ENCODE results near the gene RAP1GAP. TPM values are rescaled to one million over a fixed set of nuclear protein-coding genes. Genes with fewer than 3 reads are reported as not detected.

Gene RAP1GAP
- total and polyA plus RNA-seq, 2 of the 13 experiments (the other 11 are each of a cell fraction or from before 2014, with no cell fraction given): 11.9 to 37.5 TPM

DNA sequence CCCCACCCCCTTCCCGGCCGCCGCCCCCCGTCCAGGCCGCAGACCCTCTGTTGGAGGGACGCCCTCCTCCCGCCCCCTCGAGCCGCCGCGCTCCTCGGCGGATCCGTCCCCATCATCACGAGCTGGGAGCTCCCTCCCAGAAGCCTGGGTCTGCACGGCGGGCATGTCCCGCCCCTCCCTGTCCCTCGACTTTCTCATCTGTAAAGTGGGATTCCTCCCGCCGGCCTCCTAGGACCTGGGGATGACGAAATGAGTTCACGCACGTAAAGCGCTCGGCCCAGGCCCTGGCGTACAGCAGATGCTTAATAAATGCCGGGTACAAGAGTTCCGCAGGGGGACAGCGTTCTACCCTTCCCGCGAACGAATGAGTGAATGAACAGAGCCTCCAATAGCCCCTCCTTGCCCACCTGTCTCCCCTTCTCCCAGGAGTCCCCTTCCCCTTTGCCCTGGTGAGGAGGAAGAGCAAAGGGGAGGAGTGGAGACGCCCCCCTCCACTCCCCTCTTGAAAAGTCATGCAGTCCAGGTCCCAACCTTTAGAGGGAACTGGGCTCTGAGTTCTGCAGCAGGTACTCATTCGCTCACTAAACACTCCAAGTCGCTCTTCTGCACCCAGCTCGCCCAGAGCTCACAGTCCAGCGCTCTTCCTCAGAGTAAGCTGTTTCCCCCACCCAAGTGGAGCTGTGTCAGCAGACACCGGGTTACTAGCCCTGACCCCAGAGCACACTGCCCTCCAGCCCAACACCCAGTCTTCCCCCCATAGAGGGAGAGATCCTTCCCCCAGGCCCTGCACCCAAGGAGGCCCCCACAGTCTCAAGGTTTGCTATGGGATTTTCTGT is 16.8 kb downstream of the RAP1GAP start:
- intact Hi-C loops (cut with micrococcal nuclease; ENCODE audit: unreplicated experiment): no loop called here
- Histone ChIP-seq H3K79me2 (ENCODE audit: insufficient read depth, low read length) (no peaks in the 10 kb centered on the region), H3K27ac (ENCODE audit: extremely low read length, insufficient read depth, low read length) (no peak overlapping the region), H4K20me1 (ENCODE audit: insufficient read depth, low read length) (peaks cover 52% of the 10 kb centered on the region), H3K36me3 (replicated peaks in 1 of 2; ENCODE audit: control insufficient read depth in 1 of 2, insufficient read depth in 2 of 2, low read length in 2 of 2) (peaks cover 3 to 17% of the 10 kb centered on the region in 2 experiments; a peak in 4 of 5 replicates), H3K9me3 (ENCODE audit: low read length) (no peaks in the 10 kb centered on the region), H3K4me2 (ENCODE audit: low read depth, low read length) (peak overlapping the region; percentile 60), H3K9ac (ENCODE audit: insufficient read depth, low read depth, low read length) (no peak overlapping the region), H3K27me3 (ENCODE audit: control insufficient read depth in 1 of 2, insufficient read depth in 2 of 2, low read length in 2 of 2) (no peaks in the 10 kb centered on the region), H3K4me1 (ENCODE audit: insufficient read depth, low read length) (peaks cover 29% of the 10 kb centered on the region), H3K4me3 (replicated peaks in 1 of 3; ENCODE audit: insufficient read depth in 1 of 3, low read depth in 2 of 3, low read length in 3 of 3) (peak overlapping the region in 2 of 3 experiments; percentile 28 to 52; a peak in 2 of 6 replicates), H2AFZ (ENCODE audit: low read length) (no peak overlapping the region)
- 21% methylated on average over 22 of the region's 39 CpGs for WGBS (ENCODE audit: low lambda C conversion rate)
- FAIRE-seq: no peak
- ATAC-seq: peak; percentile 18
- ChIA-PET CTCF (ENCODE audit: low intra/inter-chr PET ratio, low total read pairs) (no interaction called here), POLR2A (interaction anchor here (1.4 kb wide), 1 partner anchor 17 kb away, joined by 3 read pairs; the partner anchor contains the start of gene RAP1GAP)
- in situ Hi-C loops (cut with HindIII; ENCODE audit: extremely low pct_ligation_motif_present, low pct_unique_long_range_greater_than_20kb): no loop called here
- no peak for DNase-seq (ENCODE audit: low spot score)
- BruUV-seq (replicated peaks): no TSS peak
- TF ChIP-seq ZNF879 (CRISPR knock-in tag; IDR thresholded peaks at IDR 0.05): no peak
- TF ChIP-seq KDM1A (CRISPR knock-in tag; IDR thresholded peaks at IDR 0.05): peak; percentile 72; the same call in 1 of the 2 replicates
- no peak for TF ChIP-seq ZNF841 (CRISPR knock-in tag; IDR thresholded peaks at IDR 0.05; ENCODE audit: borderline replicate concordance)
- TF ChIP-seq EP300 (IDR thresholded peaks at IDR 0.05; ENCODE audit: low read depth in 2 of 2, low read length in 2 of 2): no peak
- no peak for TF ChIP-seq EP300 (CRISPR knock-in tag; IDR thresholded peaks at IDR 0.05; ENCODE audit: borderline replicate concordance)
- peak; percentile 67 for TF ChIP-seq ZMYM3 (CRISPR knock-in tag; IDR thresholded peaks at IDR 0.05)
- no peak for TF ChIP-seq KLF9 (CRISPR knock-in tag; IDR thresholded peaks at IDR 0.05; ENCODE audit: low read depth)
- TF ChIP-seq ZNF629 (CRISPR knock-in tag; conservative IDR thresholded peaks at IDR 0.05): peak; percentile 94
- TF ChIP-seq GLI4 (CRISPR knock-in tag; IDR thresholded peaks at IDR 0.05; ENCODE audit: borderline replicate concordance): no peak
- no peak for TF ChIP-seq HES4 (CRISPR knock-in tag; IDR thresholded peaks at IDR 0.05; ENCODE audit: borderline replicate concordance)
- TF ChIP-seq ZNF563 (CRISPR knock-in tag; IDR thresholded peaks at IDR 0.05): no peak
- no peak for TF ChIP-seq MIER2 (CRISPR knock-in tag; IDR thresholded peaks at IDR 0.05)
- TF ChIP-seq ZNF720 (CRISPR knock-in tag; IDR thresholded peaks at IDR 0.05): no peak
- TF ChIP-seq ZNF615 (CRISPR knock-in tag; IDR thresholded peaks at IDR 0.05; ENCODE audit: borderline replicate concordance): no peak
- no peak for TF ChIP-seq ZKSCAN1 (IDR thresholded peaks at IDR 0.05; ENCODE audit: low read length)
- no peak for TF ChIP-seq FLYWCH1 (CRISPR knock-in tag; IDR thresholded peaks at IDR 0.05)
- TF ChIP-seq ZNF501 (CRISPR knock-in tag; IDR thresholded peaks at IDR 0.05): no peak
- TF ChIP-seq, protein P1, sequence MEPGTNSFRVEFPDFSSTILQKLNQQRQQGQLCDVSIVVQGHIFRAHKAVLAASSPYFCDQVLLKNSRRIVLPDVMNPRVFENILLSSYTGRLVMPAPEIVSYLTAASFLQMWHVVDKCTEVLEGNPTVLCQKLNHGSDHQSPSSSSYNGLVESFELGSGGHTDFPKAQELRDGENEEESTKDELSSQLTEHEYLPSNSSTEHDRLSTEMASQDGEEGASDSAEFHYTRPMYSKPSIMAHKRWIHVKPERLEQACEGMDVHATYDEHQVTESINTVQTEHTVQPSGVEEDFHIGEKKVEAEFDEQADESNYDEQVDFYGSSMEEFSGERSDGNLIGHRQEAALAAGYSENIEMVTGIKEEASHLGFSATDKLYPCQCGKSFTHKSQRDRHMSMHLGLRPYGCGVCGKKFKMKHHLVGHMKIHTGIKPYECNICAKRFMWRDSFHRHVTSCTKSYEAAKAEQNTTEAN (CRISPR knock-in tag; conservative IDR thresholded peaks at IDR 0.05): no peak
- TF ChIP-seq MEF2D (CRISPR knock-in tag; IDR thresholded peaks at IDR 0.05): no peak
- no peak for TF ChIP-seq MTA3 (CRISPR knock-in tag; IDR thresholded peaks at IDR 0.05)
- no peak for TF ChIP-seq HMGA1 (CRISPR knock-in tag; conservative IDR thresholded peaks at IDR 0.05)
- no peak for TF ChIP-seq TBX3 (IDR thresholded peaks at IDR 0.05; ENCODE audit: borderline replicate concordance)
- no peak for TF ChIP-seq ZBTB38 (CRISPR knock-in tag; IDR thresholded peaks at IDR 0.05)
- TF ChIP-seq, protein P2, sequence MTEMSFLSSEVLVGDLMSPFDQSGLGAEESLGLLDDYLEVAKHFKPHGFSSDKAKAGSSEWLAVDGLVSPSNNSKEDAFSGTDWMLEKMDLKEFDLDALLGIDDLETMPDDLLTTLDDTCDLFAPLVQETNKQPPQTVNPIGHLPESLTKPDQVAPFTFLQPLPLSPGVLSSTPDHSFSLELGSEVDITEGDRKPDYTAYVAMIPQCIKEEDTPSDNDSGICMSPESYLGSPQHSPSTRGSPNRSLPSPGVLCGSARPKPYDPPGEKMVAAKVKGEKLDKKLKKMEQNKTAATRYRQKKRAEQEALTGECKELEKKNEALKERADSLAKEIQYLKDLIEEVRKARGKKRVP (CRISPR knock-in tag; IDR thresholded peaks at IDR 0.05): no peak
- TF ChIP-seq DNMT3B (CRISPR knock-in tag; conservative IDR thresholded peaks at IDR 0.05): no peak
- no peak for TF ChIP-seq HHEX (CRISPR knock-in tag; IDR thresholded peaks at IDR 0.05)

Data from HepG2 (cell line).